Stimulated activated CD4-positive, alpha-beta T cell treated with anti-CD3 and anti-CD28 coated beads, TNF-alpha, amount 100 ng/mL, for 24 hours (primary cell): Measurements from ENCODE around the gene RP2.

Source experiments
- DNase-seq, 3 experiments: peaks; one replicate each; pipeline ENCODE4 v3.0.0-alpha.2; 2020; ENCODE audit warnings: low read depth in 3 of 3

The RP2 gene

DNA sequence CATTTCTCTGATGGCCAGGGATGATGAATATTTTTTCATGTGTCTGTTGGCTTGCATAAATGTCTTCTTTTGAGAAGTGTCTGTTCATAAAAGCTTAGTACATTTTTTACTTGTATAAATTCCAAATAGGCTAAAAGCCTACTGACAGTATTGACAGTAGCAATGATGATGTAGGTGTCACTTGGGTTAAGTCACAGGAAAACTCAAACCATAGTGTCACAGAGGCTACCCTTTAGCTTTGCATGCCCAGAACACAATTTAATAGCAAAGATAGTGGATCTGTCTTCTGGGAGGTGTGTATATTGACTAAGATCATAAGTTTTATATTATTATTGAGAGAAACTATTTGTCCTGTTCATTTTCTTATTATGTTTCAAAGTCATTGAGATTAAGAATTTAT lies 8.1 kb downstream of the RP2 start:
- no peak for DNase-seq

GRCh38 chrX:46849933-46850332 lies 13.1 kb downstream of the RP2 start:
- DNase-seq, result no peak

DNA sequence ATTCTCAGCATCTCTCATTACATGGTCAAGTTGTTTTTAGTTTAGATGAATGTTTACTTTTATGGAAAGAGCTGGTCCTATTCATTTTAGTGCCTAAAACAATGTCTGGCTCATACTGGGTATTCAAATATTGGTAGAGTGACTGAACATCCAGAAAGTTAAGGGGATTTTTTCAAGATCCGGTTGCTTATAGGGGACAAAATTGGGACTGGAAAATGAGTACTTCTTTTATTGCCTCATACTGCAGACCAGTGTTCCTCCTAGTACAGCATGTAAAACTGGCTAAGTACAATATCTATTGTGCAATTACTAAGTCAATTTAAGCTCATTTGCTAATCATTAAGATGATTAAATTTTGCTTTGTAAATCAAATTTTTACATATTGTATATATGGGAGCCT lies 13.9 kb downstream of the RP2 start:
- DNase-seq, result no peak

GRCh38 chrX:46856483-46856882 lies 19.6 kb downstream of the RP2 start:
- no peak for DNase-seq

- DNase-seq, result no peak
Observed at GRCh38 chrX:46860557-46860956, 23.7 kb downstream of the RP2 start.

- no peak for DNase-seq
Observed at GRCh38 chrX:46863072-46863471, 26.2 kb downstream of the RP2 start.

GRCh38 chrX:46864606-46865005 lies 27.8 kb downstream of the RP2 start:
- DNase-seq, result no peak

- DNase-seq, result no peak
Observed at GRCh38 chrX:46865281-46865680, 28.4 kb downstream of the RP2 start.

DNA sequence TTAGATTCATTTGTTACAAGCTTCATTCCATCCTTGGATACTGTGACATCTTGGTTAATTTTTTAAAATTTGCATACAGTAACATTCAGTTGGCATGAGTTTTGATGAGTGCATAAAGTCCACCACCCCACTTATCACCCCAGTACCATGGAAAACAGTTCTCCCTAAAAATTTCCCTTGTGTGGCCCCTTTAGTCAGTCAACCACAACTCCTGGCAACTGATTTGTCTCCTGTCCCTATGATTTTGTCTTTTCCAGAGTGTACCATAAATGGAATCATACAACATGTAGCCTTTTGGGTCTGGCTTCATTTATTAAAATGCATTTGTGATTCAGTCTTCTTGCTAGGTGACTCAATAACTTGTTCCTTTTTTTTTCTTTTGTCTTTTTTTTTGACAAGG lies 29.9 kb downstream of the RP2 start:
- no peak for DNase-seq

- DNase-seq, result no peak
Observed at GRCh38 chrX:46873746-46874145, 36.9 kb downstream of the RP2 start.

DNA sequence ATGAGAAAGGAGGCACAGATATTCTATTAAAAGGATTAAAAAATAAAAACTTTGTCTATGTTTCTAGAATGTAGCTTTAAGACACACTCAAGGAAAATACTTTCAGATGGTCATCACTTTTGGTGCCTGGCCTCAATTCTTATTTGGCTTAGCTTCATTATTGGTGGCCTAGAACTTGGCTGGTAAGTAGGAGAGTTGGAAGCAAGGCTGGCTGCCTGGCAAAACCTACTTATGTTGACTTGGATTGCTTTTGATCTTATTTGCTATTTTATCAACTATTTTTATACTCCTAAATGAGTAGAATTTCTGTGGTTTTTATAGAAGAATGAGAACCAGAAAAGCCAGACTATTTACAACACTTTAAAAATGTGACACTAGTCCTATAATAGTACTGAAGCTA lies 40.1 kb downstream of the RP2 start:
- no peak for DNase-seq

- no peak for DNase-seq
Observed at GRCh38 chrX:46882266-46882665, 45.4 kb downstream of the RP2 start.

DNA sequence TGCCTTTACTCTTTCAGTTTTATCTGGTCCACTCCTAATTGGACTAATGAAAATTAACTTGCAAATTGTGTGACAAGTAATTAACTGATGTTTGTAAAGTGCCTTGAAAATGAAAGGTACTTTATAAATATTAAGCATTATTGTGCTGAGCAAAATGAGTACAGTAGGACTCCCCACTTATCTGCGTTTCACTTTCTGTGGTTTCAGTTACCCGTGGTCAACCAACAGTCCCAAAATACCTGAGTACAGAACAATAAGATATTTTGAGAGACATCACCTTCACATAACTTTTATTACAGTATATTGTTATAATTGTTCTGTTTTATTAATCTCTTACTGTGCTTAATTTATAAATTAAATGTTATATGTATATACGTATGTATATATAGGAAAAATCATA lies 48.0 kb downstream of the RP2 start:
- DNase-seq, result no peak

DNA sequence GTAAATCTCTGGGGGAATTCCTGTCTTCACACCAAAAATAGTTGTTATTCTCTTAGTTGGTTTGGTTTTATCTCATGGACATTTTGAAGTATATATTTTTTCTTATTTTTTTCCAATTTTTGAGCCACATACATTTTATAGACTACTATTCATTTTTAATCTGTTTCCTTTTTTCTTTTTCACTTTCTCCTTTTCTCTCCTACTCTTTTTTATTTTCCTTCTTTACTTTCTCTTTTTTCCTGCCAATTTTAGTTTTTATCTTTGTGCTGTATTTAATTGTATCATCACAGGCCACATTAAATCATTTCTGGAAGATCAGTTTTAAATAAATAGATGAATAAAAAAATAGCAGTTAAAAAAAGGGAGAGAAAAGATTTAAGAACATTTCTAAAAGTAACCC lies 61.4 kb downstream of the RP2 start:
- DNase-seq, result no peak

- DNase-seq, result peak in 2 of 3 experiments; percentile 12 to 44
Observed at GRCh38 chrX:46903458-46904242, 66.8 kb downstream of the RP2 start.

- DNase-seq, result no peak
Observed at GRCh38 chrX:46904626-46905025, 67.8 kb downstream of the RP2 start.

GRCh38 chrX:46910415-46910814 lies 73.6 kb downstream of the RP2 start:
- no peak for DNase-seq

DNA sequence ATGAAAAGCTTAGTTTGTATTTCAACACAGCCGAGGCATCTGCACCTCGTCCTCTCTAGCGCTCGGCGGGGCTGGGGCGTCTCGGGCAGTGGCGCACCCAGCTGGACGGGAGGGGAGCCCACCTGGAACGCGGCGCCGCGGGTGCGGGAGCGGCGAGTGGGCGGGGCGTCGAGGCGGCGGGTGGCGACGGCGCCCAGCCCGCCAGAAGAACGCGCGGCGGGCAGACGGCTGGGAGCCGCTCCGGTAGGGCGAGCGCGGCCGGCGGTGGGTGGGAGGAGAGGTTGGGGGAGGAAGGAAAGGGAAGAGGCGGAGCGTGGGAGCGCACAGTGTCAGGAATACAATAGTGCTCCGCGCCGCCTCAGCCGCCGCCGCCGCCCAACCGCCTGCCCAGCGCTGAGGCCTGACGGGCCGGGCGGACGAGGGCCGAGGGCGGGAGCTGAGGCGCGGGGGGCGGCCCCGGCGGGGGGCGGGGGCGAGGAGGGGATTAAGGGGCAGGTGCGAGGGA lies 75.3 kb downstream of the RP2 start, which contains the start of gene JADE3:
JADE3 (plus strand) TSS at position 324 of the 505 bp plus-strand sequence. CDS start 72,474 bp downstream, outside the sequence.
- DNase-seq, result peak in 1 of 3 experiments; percentile 24

DNA sequence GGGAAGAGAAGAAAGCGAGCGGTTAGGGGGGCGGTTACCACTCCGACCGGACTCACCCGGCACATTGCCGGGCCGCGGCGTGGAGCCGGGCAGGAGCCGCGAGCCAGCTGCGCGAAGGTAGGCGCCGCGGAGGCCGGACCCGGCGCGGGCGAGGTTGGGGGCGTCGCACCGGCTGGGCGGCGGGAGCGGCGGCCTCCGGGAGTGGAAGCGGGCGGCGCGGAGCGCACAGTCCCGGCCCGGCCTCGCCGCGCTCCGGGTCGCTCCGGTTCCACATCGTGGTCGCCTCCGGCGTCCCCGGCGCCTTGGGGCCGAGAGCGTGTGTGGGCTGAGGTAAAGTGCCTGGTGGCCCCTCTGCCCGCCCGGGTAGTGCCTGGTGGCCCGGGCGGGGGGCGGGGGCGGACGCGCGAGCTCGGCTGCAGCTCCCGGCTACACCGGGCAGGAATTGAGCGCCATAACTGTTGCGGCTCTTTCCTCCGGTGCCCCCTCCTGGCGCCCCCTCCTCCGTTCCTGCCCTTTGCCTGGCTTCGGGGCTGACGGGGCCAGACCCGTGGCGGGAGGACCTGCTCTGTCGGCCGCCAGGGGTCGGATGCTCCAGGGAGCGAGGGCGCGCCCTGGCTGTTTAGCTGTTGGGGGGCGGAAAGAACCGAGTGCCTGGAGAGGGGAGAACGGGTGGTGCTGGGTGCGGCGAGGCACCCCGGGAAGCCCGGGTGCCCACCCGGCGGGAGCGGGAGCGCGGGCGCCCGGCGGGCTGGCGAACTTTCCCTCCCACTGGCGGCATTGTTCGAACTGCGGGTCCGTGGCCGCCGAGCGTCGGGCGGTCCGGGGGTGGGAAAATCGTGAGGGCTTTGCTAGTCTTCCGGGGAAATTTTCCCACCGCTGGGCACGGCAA lies 76.0 kb downstream of the RP2 start:
- peak in 1 of 3 experiments; percentile 12 for DNase-seq

DNA sequence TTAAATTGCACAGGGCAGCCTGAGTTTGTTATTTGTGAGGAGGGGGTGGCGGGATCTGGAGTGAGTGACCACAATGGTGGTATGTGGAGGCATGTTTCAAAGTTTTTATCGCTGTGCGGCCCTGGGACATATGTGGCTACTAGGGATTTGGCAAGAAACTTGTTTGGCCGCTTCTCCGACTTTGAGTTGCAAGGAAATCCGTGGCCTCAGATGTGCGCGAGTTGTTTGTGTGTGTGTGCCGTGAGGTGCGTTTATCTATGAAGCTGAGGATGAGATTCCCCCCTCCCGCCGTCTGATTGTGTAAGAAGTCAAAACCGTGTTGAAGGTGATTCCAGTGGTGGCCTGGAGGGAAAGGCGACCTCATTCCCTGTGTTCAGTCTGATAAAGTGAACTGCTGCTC lies 76.8 kb downstream of the RP2 start:
- no peak for DNase-seq

- no peak for DNase-seq
Observed at GRCh38 chrX:46916273-46916672, 79.4 kb downstream of the RP2 start.

GRCh38 chrX:46917622-46918021 lies 80.8 kb downstream of the RP2 start:
- no peak for DNase-seq

DNA sequence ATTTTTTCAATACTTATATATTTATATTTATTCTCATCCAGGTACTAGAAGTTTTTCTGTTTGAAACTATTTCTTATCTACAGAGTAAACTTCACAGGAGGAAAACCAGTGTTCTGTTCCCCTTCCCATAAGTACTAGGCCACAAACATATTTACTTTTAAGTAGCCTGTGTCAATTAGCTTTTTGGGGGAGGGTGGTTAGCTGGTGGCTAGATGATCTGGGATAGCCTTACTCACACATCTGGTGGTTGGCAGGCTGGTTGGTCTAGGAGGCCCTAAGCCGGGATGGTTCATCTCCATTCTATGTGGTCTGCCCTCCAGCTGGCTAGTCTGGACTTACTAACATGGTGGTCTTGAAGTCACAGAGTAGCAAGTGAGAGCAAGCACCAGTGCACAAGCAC lies 81.6 kb downstream of the RP2 start:
- DNase-seq, result no peak
